ENCODE results near the gene NARS2.

The NARS2 gene

DNA sequence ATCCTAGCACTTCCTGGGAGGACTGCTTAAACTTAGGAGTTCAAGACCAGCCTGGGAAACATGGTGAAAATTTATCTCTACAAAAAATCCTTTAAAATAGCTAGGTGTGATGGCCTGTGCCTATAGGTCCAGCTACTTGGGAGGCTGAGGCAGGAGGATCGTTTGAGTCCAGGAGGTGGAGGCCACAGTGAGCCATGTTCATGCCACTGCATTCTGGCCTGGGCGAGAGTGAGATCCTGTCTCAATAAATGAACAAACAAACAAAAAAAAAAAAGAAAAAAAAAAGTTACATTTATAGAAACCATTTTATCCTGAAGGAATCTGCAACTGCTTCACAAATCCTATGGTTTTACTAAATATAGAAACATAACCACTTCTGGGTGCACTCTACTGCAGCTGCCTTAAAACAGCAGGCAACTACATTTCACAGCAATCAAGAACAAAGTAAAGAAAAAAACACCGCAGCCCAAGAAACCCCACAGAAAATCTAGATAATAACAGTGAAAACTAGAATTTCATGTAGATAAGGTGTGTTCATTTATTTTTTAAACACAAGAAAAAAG, 81.2 kb downstream of the NARS2 start:
- WGBS (ENCODE audit: insufficient coverage, insufficient read length) = no CpG with 5 or more reads among the region's 3 CpGs
- H3K27me3 ChIP-seq (ENCODE audit: control insufficient read depth, insufficient read depth, low read length) = no peaks in the 10 kb centered on the region
- H3K9me3 ChIP-seq (ENCODE audit: control insufficient read depth, insufficient read depth, low read length) = no peaks in the 10 kb centered on the region
- no peaks in the 10 kb centered on the region for H3K4me1 ChIP-seq (ENCODE audit: control insufficient read depth, insufficient read depth, low read length)
- DNase-seq (ENCODE audit: low read depth, low spot score) = no peak
- no peaks in the 10 kb centered on the region for H3K36me3 ChIP-seq (ENCODE audit: control insufficient read depth, insufficient read depth, low read length)
- no peak overlapping the region for H3K4me3 ChIP-seq (ENCODE audit: low read length)
- no peak overlapping the region for H3K27ac ChIP-seq (ENCODE audit: low read length)

DNA sequence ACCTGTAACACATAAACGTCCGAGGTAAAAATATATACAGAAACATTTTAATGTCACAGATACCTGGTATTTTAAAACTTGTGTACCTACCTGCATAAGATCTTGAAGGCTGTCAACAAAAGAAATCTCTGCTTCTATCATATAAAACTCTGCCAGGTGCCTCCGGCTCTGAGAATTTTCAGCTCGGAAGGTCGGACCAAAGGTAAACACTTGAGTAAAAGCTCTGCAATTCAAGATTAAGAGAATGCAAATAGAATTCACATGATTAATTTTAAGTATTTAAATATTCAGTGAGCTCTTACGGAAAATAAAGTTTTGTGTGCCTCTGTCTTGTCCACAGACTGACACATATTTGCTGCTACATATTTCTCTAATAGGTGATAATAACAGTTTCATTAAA, 81.7 kb downstream of the NARS2 start:
- H3K27me3 ChIP-seq (ENCODE audit: control insufficient read depth, insufficient read depth, low read length) = no peaks in the 10 kb centered on the region
- no CpG with 5 or more reads among the region's 6 CpGs for WGBS (ENCODE audit: insufficient coverage, insufficient read length)
- no peak overlapping the region for H3K27ac ChIP-seq (ENCODE audit: low read length)
- H3K4me3 ChIP-seq (ENCODE audit: low read length) = no peak overlapping the region
- H3K4me1 ChIP-seq (ENCODE audit: control insufficient read depth, insufficient read depth, low read length) = no peaks in the 10 kb centered on the region
- no peaks in the 10 kb centered on the region for H3K9me3 ChIP-seq (ENCODE audit: control insufficient read depth, insufficient read depth, low read length)
- DNase-seq (ENCODE audit: low read depth, low spot score) = no peak
- no peaks in the 10 kb centered on the region for H3K36me3 ChIP-seq (ENCODE audit: control insufficient read depth, insufficient read depth, low read length)

DNA sequence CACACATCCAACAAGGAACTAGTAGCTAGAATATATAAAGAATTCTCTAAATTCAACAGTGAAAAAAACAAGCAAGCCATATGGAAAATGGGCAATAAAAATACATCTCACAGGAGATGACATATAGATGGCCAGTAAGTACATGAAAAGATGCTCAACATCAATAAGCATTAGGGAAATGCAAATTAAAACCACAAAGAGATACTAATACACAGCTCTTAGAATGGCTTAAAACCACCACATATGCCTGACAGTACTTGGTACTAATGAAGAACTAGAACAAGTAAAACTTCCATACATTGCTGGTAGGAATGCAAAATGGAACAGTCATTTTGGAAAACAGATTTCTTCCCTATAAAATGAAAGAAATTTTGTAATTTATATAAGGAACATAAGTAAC, 85.5 kb downstream of the NARS2 start:
- no peaks in the 10 kb centered on the region for H3K27me3 ChIP-seq (ENCODE audit: control insufficient read depth, insufficient read depth, low read length)
- H3K4me3 ChIP-seq (ENCODE audit: low read length) = no peak overlapping the region
- no peak for DNase-seq (ENCODE audit: low read depth, low spot score)
- no peaks in the 10 kb centered on the region for H3K36me3 ChIP-seq (ENCODE audit: control insufficient read depth, insufficient read depth, low read length)
- no peaks in the 10 kb centered on the region for H3K4me1 ChIP-seq (ENCODE audit: control insufficient read depth, insufficient read depth, low read length)
- no peaks in the 10 kb centered on the region for H3K9me3 ChIP-seq (ENCODE audit: control insufficient read depth, insufficient read depth, low read length)
- H3K27ac ChIP-seq (ENCODE audit: low read length) = no peak overlapping the region

DNA sequence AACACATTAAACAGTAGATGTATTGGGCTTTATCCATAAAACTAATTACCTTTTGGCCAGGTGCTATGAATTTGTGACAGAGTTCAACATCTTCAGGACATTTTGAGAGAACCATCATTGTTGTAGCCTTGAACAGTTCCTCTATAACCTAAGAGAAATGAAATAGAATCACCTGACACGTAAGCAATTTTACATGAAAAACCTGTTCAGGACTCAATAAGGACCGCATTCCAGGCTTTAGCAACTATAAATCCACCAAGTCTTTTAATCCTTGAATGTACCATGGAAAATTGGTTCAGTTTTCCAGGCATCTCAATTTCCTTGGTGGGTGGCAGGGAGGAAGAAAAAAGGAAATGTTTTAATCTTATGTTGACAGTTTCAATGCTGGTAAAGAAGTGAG, 96.1 kb downstream of the NARS2 start:
- Histone ChIP-seq H3K9me3 (ENCODE audit: control insufficient read depth, insufficient read depth, low read length) (no peaks in the 10 kb centered on the region), H3K4me1 (ENCODE audit: control insufficient read depth, insufficient read depth, low read length) (no peaks in the 10 kb centered on the region), H3K4me3 (ENCODE audit: low read length) (no peak overlapping the region), H3K27ac (ENCODE audit: low read length) (no peak overlapping the region), H3K36me3 (ENCODE audit: control insufficient read depth, insufficient read depth, low read length) (no peaks in the 10 kb centered on the region), H3K27me3 (ENCODE audit: control insufficient read depth, insufficient read depth, low read length) (no peaks in the 10 kb centered on the region)
- WGBS (ENCODE audit: insufficient coverage, insufficient read length) = no CpG with 5 or more reads among the region's 2 CpGs
- no peak for DNase-seq (ENCODE audit: low read depth, low spot score)

DNA sequence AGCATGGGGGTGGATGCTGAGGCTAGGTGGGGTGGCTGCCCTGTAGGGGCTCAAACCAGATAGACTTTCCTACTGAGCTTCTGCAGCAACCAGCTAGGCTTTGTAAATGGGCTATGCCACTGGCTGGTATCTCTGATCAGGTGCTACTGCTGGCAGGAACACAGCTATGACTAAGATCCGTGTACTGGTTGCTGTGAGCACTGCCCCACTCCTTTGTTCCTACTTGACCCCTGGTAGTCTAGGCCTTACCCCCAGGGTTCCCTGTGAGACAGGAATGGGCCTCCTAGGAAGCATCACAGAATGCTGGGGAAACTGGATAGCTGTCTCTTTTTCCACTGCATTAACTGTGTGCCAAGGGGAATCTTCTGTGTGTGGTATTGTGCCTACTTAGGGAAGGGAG, 98.6 kb downstream of the NARS2 start:
- WGBS (ENCODE audit: insufficient coverage, insufficient read length) = no CpG with 5 or more reads among the region's 1 CpG
- Histone ChIP-seq H3K9me3 (ENCODE audit: control insufficient read depth, insufficient read depth, low read length) (no peaks in the 10 kb centered on the region), H3K36me3 (ENCODE audit: control insufficient read depth, insufficient read depth, low read length) (no peaks in the 10 kb centered on the region), H3K27ac (ENCODE audit: low read length) (no peak overlapping the region), H3K27me3 (ENCODE audit: control insufficient read depth, insufficient read depth, low read length) (no peaks in the 10 kb centered on the region), H3K4me1 (ENCODE audit: control insufficient read depth, insufficient read depth, low read length) (no peaks in the 10 kb centered on the region), H3K4me3 (ENCODE audit: low read length) (no peak overlapping the region)
- DNase-seq (ENCODE audit: low read depth, low spot score) = no peak

DNA sequence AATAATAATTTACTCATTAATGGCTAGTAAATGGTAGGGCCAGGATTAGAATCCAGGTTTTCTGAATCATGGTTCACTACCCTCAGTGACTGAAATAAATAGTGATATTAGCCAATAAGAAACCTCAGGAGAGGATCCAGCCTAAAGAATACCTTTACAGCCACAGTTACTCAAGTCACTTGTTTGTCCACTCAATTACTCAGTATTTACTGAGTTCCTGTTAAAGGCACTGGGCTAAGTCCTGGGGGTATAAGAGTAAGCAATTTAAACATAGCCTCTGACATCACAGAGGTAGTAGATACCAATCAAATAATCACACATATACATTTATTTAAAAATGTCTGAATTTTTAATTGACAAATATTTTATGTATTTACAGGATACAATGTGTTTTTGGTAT, 100.2 kb downstream of the NARS2 start:
- DNase-seq (ENCODE audit: low read depth, low spot score) = no peak
- H3K27ac ChIP-seq (ENCODE audit: low read length) = no peak overlapping the region
- no peaks in the 10 kb centered on the region for H3K36me3 ChIP-seq (ENCODE audit: control insufficient read depth, insufficient read depth, low read length)

DNA sequence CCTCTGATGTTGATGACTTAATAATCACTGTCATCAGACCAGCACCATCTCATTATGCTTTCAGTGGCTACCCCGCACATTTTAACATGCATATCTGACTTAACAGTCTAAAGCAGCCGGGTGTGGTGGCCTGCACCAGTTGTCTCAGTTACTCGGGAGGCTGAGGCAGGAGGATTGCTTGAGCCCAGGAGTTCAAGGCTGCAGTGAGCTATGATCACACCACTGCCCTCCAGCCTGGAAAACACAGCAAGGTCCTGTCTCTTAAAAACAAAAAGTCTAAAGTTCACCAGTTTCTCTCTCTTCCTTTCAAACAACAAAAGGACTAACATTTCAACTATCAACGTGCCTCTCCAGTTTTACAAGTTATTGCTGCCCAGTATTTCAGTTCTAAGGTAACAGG, 101.8 kb downstream of the NARS2 start:
- Histone ChIP-seq H3K4me1 (ENCODE audit: control insufficient read depth, insufficient read depth, low read length) (no peaks in the 10 kb centered on the region), H3K4me3 (ENCODE audit: low read length) (no peak overlapping the region), H3K36me3 (ENCODE audit: control insufficient read depth, insufficient read depth, low read length) (no peaks in the 10 kb centered on the region), H3K27me3 (ENCODE audit: control insufficient read depth, insufficient read depth, low read length) (no peaks in the 10 kb centered on the region), H3K27ac (ENCODE audit: low read length) (no peak overlapping the region), H3K9me3 (ENCODE audit: control insufficient read depth, insufficient read depth, low read length) (no peaks in the 10 kb centered on the region)
- DNase-seq (ENCODE audit: low read depth, low spot score) = no peak
- WGBS (ENCODE audit: insufficient coverage, insufficient read length) = no CpG with 5 or more reads among the region's 4 CpGs

More for the DNA sequence above, 100.2 kb downstream of the NARS2 start:
- Histone ChIP-seq H3K9me3 (ENCODE audit: control insufficient read depth, insufficient read depth, low read length) (no peaks in the 10 kb centered on the region), H3K4me1 (ENCODE audit: control insufficient read depth, insufficient read depth, low read length) (no peaks in the 10 kb centered on the region), H3K27me3 (ENCODE audit: control insufficient read depth, insufficient read depth, low read length) (no peaks in the 10 kb centered on the region), H3K4me3 (ENCODE audit: low read length) (no peak overlapping the region)

DNA sequence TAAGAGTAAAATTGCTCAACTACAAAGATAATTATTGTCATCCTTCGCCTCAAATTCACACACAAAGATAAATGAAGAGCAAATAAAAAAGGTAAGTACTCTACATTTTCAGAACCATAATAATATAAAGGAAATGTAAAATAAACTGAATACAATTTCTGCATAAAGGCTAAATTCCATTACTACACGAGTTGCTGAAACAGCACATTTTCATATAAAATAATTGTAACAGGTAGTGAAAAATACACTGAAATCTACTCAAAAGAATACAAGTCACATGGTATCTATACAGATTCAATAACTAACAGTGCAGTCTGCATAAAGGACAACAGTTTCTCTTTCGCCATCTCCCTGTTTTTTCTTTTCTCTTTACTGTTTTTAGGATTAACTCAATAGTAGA, 102.3 kb downstream of the NARS2 start:
- no peaks in the 10 kb centered on the region for H3K9me3 ChIP-seq (ENCODE audit: control insufficient read depth, insufficient read depth, low read length)
- H3K4me3 ChIP-seq (ENCODE audit: low read length) = no peak overlapping the region
- no peak overlapping the region for H3K27ac ChIP-seq (ENCODE audit: low read length)
- WGBS (ENCODE audit: insufficient coverage, insufficient read length) = no CpG with 5 or more reads among the region's 3 CpGs
- H3K36me3 ChIP-seq (ENCODE audit: control insufficient read depth, insufficient read depth, low read length) = no peaks in the 10 kb centered on the region
- no peaks in the 10 kb centered on the region for H3K4me1 ChIP-seq (ENCODE audit: control insufficient read depth, insufficient read depth, low read length)
- no peaks in the 10 kb centered on the region for H3K27me3 ChIP-seq (ENCODE audit: control insufficient read depth, insufficient read depth, low read length)
- DNase-seq (ENCODE audit: low read depth, low spot score) = no peak

DNA sequence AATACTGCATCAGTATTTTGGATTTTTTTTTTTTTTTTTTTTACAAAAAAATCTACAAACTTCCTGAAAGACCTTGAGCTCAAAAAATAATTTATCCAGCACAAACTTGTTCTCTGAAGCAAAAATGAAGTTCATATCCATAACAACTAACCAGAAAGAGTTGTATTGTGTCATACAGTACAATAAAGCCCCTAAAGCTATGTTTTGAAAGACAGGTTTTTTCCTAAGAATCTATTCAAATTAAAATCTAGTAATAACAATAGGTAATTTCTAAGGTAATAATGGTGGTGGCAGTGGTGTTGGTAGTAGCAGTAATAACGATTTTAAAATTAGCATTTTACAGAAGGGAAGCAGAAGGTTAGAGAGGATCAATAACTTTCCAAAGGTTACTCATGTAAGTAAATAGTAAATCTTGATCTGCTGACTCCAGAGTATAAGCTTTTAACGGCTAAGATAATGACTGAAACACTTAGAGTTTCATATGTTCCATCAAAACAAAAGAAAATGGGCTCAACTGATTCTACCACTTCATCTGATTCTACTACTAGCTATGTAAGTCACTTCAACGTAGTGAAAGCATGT, 103.7 kb downstream of the NARS2 start:
- no peaks in the 10 kb centered on the region for H3K36me3 ChIP-seq (ENCODE audit: control insufficient read depth, insufficient read depth, low read length)
- DNase-seq (ENCODE audit: low read depth, low spot score) = no peak
- H3K27ac ChIP-seq (ENCODE audit: low read length) = no peak overlapping the region

DNA sequence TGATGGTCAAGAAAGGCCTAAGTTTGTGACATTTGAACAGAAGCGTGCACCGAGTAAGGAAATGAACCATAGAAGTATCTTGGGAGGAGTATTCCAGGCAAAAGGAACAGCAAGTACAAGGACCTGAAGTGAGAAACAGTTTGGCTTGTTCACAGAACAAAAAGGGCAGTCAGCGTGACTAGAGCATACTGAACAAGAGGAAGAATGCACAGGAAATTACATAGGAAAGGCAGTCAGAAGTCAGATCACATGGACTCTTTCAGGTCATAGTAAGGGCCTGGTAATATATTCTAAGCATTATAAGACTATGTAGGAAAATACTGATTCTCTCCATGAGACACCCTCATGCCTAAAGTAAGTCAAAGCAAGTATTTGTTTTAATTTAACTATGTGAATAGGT, 104.8 kb downstream of the NARS2 start:
- Histone ChIP-seq H3K4me3 (ENCODE audit: low read length) (no peak overlapping the region), H3K36me3 (ENCODE audit: control insufficient read depth, insufficient read depth, low read length) (no peaks in the 10 kb centered on the region; the same call in 1 of the 2 replicates), H3K9me3 (ENCODE audit: control insufficient read depth, insufficient read depth, low read length) (no peaks in the 10 kb centered on the region), H3K4me1 (ENCODE audit: control insufficient read depth, insufficient read depth, low read length) (no peaks in the 10 kb centered on the region), H3K27me3 (ENCODE audit: control insufficient read depth, insufficient read depth, low read length) (no peaks in the 10 kb centered on the region), H3K27ac (ENCODE audit: low read length) (no peak overlapping the region)
- no CpG with 5 or more reads among the region's 3 CpGs for WGBS (ENCODE audit: insufficient coverage, insufficient read length)
- no peak for DNase-seq (ENCODE audit: low read depth, low spot score)

More for the DNA sequence above, 103.7 kb downstream of the NARS2 start:
- no peaks in the 10 kb centered on the region for H3K4me1 ChIP-seq (ENCODE audit: control insufficient read depth, insufficient read depth, low read length)
- no CpG with 5 or more reads among the region's 3 CpGs for WGBS (ENCODE audit: insufficient coverage, insufficient read length)
- no peaks in the 10 kb centered on the region for H3K27me3 ChIP-seq (ENCODE audit: control insufficient read depth, insufficient read depth, low read length)
- no peaks in the 10 kb centered on the region for H3K9me3 ChIP-seq (ENCODE audit: control insufficient read depth, insufficient read depth, low read length)
- no peak overlapping the region for H3K4me3 ChIP-seq (ENCODE audit: low read length)

DNA sequence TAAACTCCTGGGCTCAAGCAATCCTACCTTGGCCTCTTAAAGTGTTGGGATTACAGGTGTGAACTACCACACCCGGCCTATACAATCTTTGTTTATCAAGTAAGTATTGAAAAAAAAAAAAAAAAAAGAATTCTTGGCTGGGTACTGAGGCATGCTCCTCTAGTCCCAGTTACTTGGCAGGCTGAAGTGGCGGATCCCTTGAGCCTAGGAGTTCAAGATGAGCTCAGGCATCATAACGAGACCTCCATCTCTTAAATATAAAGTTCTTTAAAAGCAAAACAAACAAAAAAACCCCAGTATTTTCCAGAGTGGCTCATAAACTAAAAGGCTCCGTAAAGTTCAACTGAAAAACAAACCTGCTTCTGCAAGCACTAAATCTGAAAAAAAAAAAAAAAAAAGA, 106.7 kb downstream of the NARS2 start:
- no CpG with 5 or more reads among the region's 4 CpGs for WGBS (ENCODE audit: insufficient coverage, insufficient read length)
- Histone ChIP-seq H3K4me1 (ENCODE audit: control insufficient read depth, insufficient read depth, low read length) (no peaks in the 10 kb centered on the region), H3K4me3 (ENCODE audit: low read length) (no peak overlapping the region), H3K27me3 (ENCODE audit: control insufficient read depth, insufficient read depth, low read length) (no peaks in the 10 kb centered on the region), H3K9me3 (ENCODE audit: control insufficient read depth, insufficient read depth, low read length) (no peaks in the 10 kb centered on the region), H3K36me3 (ENCODE audit: control insufficient read depth, insufficient read depth, low read length) (peaks cover 2% of the 10 kb centered on the region; the same call in 1 of the 2 replicates), H3K27ac (ENCODE audit: low read length) (no peak overlapping the region)
- DNase-seq (ENCODE audit: low read depth, low spot score) = no peak
